Dendritic cell treated with granulocyte-macrophage colony-stimulating factor and Interleukin-4, amounts not matched to agents 40 ng/mL and 50 ng/mL, for 4 days (primary cell): ENCODE measurements around the gene AMIGO3.

Source experiments
- H3K27ac Mint-ChIP-seq: one replicate; pipeline ENCODE4 v1.8.0; 2022; ENCODE audit warnings: mild to moderate bottlenecking, mixed read lengths
- H3K27me3 Mint-ChIP-seq: one replicate; pipeline ENCODE4 v1.8.0; 2022; ENCODE audit warnings: mild to moderate bottlenecking, mixed read lengths
- H3K36me3 Mint-ChIP-seq: one replicate; pipeline ENCODE4 v1.8.0; 2022; ENCODE audit warnings: low read depth, mixed read lengths
- H3K4me1 Mint-ChIP-seq: one replicate; pipeline ENCODE4 v1.8.0; 2022; ENCODE audit warnings: low read depth, mixed read lengths
- H3K4me3 Mint-ChIP-seq: one replicate; pipeline ENCODE4 v1.8.0; 2022; ENCODE audit warnings: mild to moderate bottlenecking, moderate library complexity, mixed read lengths
- H3K9me3 Mint-ChIP-seq: one replicate; pipeline ENCODE4 v1.8.0; 2022; ENCODE audit warnings: mixed read lengths
- intact Hi-C: fragments of 100-400 bp; cut with micrococcal nuclease; formaldehyde crosslinking; loops from one replicate; pipeline ENCODE4 v1.15.0; 2022

The AMIGO3 gene

DNA sequence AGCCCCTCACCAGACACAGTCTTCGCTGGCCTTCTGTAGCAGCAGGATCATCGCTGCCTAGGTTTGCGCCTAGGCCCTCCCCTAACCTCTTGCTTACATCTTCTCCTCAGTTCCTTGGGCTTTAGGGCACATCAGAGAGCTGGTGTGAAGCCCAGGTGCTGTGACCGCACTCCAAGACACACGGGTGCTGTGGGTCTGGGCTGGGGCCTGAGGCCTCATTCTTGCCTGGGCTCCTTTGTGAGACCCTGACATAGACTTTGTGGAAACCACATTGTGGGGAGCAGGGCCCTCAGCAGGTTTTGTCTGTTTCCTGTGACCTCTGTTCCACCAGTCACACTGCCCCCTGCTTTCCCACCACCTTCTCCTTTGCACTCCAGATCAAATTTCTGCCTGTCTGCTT, 8.0 kb downstream of the AMIGO3 start:
- Mint-ChIP-seq H3K27ac (no peak overlapping the region), H3K27me3 (no peaks in the 10 kb centered on the region), H3K9me3 (no peaks in the 10 kb centered on the region), H3K4me1 (peaks cover 15% of the 10 kb centered on the region), H3K36me3 (peaks cover 69% of the 10 kb centered on the region), H3K4me3 (no peak overlapping the region)
- intact Hi-C loops = no loop called here

DNA sequence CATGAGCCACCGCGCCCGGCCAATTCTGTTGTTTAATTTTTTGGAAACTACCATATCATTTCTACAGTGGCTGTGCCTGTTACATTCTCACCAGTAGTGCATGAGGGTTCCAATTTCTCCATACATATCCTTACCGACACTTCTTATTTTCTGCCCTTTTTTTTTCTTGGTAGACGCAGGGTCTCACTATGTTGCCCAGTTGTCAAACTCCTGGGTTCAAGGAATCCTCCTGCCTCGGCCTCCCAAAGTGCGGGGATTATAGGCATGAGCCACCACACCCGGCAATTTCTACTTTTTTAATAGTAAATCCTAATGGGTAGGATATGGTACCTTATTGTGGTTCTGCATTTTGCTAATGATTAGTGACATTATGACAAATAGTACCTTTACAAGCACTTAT, 9.6 kb downstream of the AMIGO3 start:
- Mint-ChIP-seq H3K36me3 (peaks cover 69% of the 10 kb centered on the region), H3K27me3 (no peaks in the 10 kb centered on the region), H3K4me1 (peaks cover 15% of the 10 kb centered on the region), H3K9me3 (no peaks in the 10 kb centered on the region), H3K4me3 (no peak overlapping the region), H3K27ac (no peak overlapping the region)
- intact Hi-C loops = no loop called here

DNA sequence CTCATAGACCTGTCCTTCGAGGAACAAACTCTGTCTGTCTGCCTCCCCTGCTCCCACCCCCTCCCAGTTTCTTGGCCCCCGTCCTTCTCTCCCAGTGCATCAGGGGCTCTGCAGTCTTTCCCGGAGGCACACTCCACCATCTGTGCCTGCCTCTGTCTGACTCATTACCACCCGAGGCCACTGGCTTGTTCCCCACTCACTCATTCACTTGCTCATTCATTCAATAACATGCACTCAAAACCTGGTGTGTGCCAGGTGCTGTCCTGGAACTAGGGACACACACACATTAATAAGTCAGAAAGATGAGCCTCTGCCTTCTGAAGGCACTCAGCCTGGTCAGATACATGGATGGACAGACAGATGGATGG, 12.4 kb downstream of the AMIGO3 start:
- H3K4me3 Mint-ChIP-seq = no peak overlapping the region
- peaks cover 10% of the 10 kb centered on the region for H3K4me1 Mint-ChIP-seq
- no peaks in the 10 kb centered on the region for H3K27me3 Mint-ChIP-seq
- H3K36me3 Mint-ChIP-seq = peaks cover 79% of the 10 kb centered on the region
- no peak overlapping the region for H3K27ac Mint-ChIP-seq
- no peaks in the 10 kb centered on the region for H3K9me3 Mint-ChIP-seq
- intact Hi-C loops = no loop called here

GRCh38 chr3:49706456-49707112, 12.9 kb downstream of the AMIGO3 start:
- Mint-ChIP-seq H3K27ac (no peak overlapping the region), H3K4me3 (no peak overlapping the region), H3K36me3 (peaks cover 79% of the 10 kb centered on the region)

DNA sequence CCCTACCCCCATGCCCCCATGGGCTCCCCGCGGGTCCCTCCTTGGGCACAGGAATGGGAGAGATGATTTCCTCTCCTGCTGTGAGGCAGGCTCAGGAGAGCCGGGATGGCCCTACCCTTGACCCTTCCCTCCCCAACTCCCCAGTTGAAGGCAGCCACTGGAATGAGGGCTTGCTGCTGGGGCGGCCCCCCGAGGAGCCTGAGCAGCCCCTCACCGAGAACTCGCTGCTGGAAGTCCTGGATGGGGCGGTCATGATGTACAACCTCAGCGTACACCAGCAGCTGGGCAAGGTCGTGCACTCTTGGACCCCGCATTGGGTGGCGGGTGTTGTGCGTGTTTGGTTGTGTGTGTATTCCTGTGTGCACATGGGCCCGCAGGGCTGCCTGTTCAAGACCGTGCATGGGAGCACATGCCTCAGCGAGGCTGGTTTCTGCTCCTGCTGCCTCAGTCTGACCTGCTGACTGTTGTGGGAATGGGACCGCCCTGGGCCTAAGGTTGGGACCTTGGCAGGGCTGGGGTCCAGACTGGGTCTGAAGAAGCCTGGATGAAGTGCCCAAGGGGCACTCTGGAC, 14.0 kb downstream of the AMIGO3 start:
- H3K27me3 Mint-ChIP-seq = no peaks in the 10 kb centered on the region
- peaks cover 5% of the 10 kb centered on the region for H3K4me1 Mint-ChIP-seq
- H3K27ac Mint-ChIP-seq = no peak overlapping the region
- H3K9me3 Mint-ChIP-seq = no peaks in the 10 kb centered on the region
- H3K4me3 Mint-ChIP-seq = no peak overlapping the region
- peaks cover 83% of the 10 kb centered on the region for H3K36me3 Mint-ChIP-seq
- intact Hi-C loops = no loop called here

More at GRCh38 chr3:49706456-49707112, 12.9 kb downstream of the AMIGO3 start:
- H3K4me1 Mint-ChIP-seq = peaks cover 5% of the 10 kb centered on the region
- intact Hi-C loops = no loop called here
- H3K27me3 Mint-ChIP-seq = no peaks in the 10 kb centered on the region
- H3K9me3 Mint-ChIP-seq = no peaks in the 10 kb centered on the region

DNA sequence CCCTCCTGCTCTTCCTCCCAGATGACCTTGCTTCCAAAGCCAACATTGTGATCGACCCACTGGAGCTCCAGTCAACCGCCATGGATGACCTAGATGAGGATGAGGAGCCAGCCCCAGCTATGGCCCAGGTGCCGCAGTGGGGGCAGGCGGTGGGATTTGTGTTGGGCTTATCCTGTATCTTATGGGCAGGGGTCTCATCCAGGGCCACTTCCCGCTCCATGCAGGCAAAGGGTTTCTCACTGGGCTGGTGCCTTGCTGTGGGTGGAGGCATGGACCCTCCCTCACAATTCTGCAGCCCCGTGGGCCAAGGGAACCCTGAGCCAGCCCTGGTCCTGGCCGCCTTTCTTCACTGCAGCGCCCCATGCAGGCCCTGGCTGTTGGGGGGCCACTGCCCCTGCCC, 14.9 kb downstream of the AMIGO3 start:
- H3K27ac Mint-ChIP-seq = no peak overlapping the region
- peaks cover 5% of the 10 kb centered on the region for H3K4me1 Mint-ChIP-seq
- H3K9me3 Mint-ChIP-seq = no peaks in the 10 kb centered on the region
- peaks cover 91% of the 10 kb centered on the region for H3K36me3 Mint-ChIP-seq
- intact Hi-C loops = no loop called here
- no peaks in the 10 kb centered on the region for H3K27me3 Mint-ChIP-seq
- H3K4me3 Mint-ChIP-seq = no peak overlapping the region

DNA sequence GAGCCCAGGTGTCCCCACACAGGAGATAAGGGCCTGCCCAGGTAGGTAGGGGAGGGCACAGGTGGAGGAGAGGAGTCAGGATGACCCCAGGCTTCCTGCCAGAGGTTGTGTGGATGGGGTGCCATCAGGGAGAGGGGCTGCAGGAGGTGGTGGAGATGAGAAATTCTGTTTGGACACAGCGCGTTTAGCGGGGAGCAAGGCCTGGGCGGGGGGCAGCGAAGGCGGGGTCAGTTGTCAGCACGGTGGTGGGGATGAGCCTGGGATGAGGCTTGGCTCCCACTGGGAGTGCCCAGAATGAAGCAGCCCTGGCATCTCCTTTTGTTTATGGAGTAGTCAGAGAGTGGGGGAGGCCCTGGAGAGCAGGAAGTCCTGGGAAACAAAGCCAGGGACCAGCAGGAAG, 15.5 kb downstream of the AMIGO3 start:
- intact Hi-C loops = loop anchor here (1.0 kb wide), 1 partner anchor 135 kb away; no protein-coding TSS in a partner anchor
- H3K27me3 Mint-ChIP-seq = no peaks in the 10 kb centered on the region
- H3K4me3 Mint-ChIP-seq = no peak overlapping the region
- H3K9me3 Mint-ChIP-seq = no peaks in the 10 kb centered on the region
- peaks cover 5% of the 10 kb centered on the region for H3K4me1 Mint-ChIP-seq
- H3K36me3 Mint-ChIP-seq = peaks cover 98% of the 10 kb centered on the region
- H3K27ac Mint-ChIP-seq = no peak overlapping the region

GRCh38 chr3:49703443-49703927, 16.0 kb downstream of the AMIGO3 start:
- Mint-ChIP-seq H3K27me3 (no peaks in the 10 kb centered on the region), H3K9me3 (no peaks in the 10 kb centered on the region), H3K36me3 (peaks cover 100% of the 10 kb centered on the region), H3K4me3 (no peak overlapping the region), H3K4me1 (peaks cover 5% of the 10 kb centered on the region), H3K27ac (no peak overlapping the region)
- intact Hi-C loops = loop anchor here (1.0 kb wide), 1 partner anchor 136 kb away; no protein-coding TSS in a partner anchor

GRCh38 chr3:49702672-49703071, 16.8 kb downstream of the AMIGO3 start:
- peaks cover 100% of the 10 kb centered on the region for H3K36me3 Mint-ChIP-seq
- peaks cover 5% of the 10 kb centered on the region for H3K4me1 Mint-ChIP-seq
- intact Hi-C loops = loop anchor here (1.0 kb wide), 1 partner anchor 137 kb away; no protein-coding TSS in a partner anchor
- H3K27me3 Mint-ChIP-seq = no peaks in the 10 kb centered on the region
- H3K9me3 Mint-ChIP-seq = no peaks in the 10 kb centered on the region
- H3K4me3 Mint-ChIP-seq = no peak overlapping the region
- no peak overlapping the region for H3K27ac Mint-ChIP-seq

GRCh38 chr3:49701388-49702077, 18.0 kb downstream of the AMIGO3 start:
- H3K36me3 Mint-ChIP-seq = peaks cover 100% of the 10 kb centered on the region
- H3K9me3 Mint-ChIP-seq = no peaks in the 10 kb centered on the region
- no peak overlapping the region for H3K27ac Mint-ChIP-seq
- H3K4me3 Mint-ChIP-seq = no peak overlapping the region
- H3K4me1 Mint-ChIP-seq = peaks cover 5% of the 10 kb centered on the region
- no peaks in the 10 kb centered on the region for H3K27me3 Mint-ChIP-seq
- intact Hi-C loops = no loop called here

DNA sequence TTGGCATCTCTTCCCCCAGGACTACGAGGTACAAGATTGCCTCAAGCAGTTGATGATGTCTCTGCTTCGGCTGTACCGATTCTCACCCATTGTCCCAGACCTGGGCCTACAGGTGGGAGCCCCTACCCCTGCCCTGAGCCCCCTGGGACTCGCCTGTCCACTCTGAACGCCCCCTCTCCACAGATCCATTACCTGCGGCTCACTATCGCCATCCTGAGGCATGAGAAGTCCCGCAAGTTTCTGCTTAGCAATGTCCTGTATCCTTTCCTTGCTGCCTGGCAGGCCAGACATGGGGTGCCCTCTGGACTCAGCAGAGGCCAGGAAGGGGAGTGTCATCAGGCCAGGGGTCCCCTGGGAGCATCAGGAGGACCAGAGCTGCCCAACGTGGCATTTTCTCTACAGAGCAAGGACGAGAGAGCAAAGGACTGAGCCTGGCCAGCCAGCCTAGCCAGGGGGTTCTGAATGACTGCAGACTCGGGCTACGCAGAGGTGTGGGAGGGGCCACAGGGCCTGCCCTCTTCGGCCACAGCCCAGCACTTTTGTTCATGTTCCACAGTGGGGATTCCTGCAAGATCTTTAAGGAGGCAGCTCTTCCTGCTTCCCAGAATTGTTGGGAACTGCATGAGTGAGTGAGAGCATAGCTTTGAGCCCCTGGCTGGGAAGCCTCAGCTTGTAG, 18.9 kb downstream of the AMIGO3 start:
- H3K27me3 Mint-ChIP-seq = no peaks in the 10 kb centered on the region
- H3K36me3 Mint-ChIP-seq = peaks cover 93% of the 10 kb centered on the region
- H3K4me1 Mint-ChIP-seq = peaks cover 5% of the 10 kb centered on the region
- intact Hi-C loops = no loop called here
- H3K4me3 Mint-ChIP-seq = no peak overlapping the region
- H3K9me3 Mint-ChIP-seq = no peaks in the 10 kb centered on the region
- no peak overlapping the region for H3K27ac Mint-ChIP-seq

DNA sequence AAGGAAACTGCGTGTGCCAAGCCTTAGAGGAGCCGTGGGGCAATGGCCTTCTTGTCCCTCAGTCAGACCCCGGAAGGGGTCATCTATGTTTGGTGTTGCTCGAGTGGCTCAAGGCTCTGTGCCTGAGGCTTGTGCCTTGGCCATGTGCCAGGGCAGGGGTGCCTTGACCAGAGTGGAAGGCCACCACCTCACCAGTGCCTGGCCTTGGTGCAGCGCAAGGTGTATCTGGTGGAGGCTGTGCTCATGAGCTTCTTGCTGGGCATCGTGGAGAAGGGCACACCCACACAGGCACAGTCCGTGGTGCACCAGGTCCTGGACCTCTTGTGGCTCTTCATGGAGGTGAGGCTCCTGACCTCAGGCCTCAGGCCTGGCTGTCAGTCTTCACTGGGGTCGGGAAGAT, 19.5 kb downstream of the AMIGO3 start:
- intact Hi-C loops = no loop called here
- peaks cover 5% of the 10 kb centered on the region for H3K4me1 Mint-ChIP-seq

DNA sequence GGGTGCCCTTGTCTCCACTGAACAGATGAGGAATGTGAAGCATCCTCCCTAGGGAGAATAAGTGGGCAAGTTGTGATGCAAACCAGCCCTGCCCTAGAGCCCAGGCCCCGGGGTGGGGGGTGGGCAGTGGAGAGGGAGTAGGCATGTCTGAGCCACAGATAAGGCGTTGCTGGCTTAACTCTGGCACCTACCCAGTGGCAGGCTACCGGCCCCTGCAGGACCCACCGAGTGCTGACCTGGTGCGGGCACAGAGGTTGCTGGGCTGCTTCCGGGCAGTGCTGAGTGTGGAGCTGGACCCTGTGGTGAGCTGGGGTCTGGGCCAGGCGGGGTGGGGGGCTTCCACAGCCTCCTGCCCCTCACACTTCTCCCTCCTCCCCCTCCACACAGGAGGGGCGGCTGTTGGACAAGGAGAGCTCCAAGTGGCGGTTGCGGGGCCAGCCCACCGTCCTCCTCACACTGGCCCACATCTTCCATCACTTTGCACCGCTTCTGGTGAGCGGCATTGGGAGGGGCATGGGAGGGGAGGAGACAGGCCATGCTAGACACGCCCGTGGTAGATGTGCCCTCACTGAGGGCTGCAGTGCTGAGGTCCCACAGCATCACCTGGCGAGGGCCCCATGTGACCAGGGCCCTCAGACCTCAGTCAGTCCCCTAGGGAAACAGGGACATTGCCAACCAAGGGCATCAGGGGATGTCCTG, 20.1 kb downstream of the AMIGO3 start:
- Mint-ChIP-seq H3K9me3 (no peaks in the 10 kb centered on the region), H3K4me1 (peaks cover 5% of the 10 kb centered on the region), H3K27ac (no peak overlapping the region), H3K4me3 (no peak overlapping the region), H3K36me3 (peaks cover 89% of the 10 kb centered on the region), H3K27me3 (no peaks in the 10 kb centered on the region)
- intact Hi-C loops = no loop called here

More for the DNA sequence above, 19.5 kb downstream of the AMIGO3 start:
- no peaks in the 10 kb centered on the region for H3K9me3 Mint-ChIP-seq
- H3K4me3 Mint-ChIP-seq = no peak overlapping the region
- H3K27ac Mint-ChIP-seq = no peak overlapping the region
- peaks cover 91% of the 10 kb centered on the region for H3K36me3 Mint-ChIP-seq
- H3K27me3 Mint-ChIP-seq = no peaks in the 10 kb centered on the region
